Mucosa of rectum (tissue), 2 donors: ENCODE results near the gene CNBD2.
"Not testable (repeated sequence)": the region's sequence is repeated elsewhere in the genome, so short reads cannot be mapped to it uniquely, and the experiment has no call there.

Source experiments
- H3K27ac ChIP-seq, 2 donors: one replicate each; pipeline ENCODE4 v1.7.0; 2013; ENCODE audit warnings: inconsistent platforms in 2 of 2, low read depth in 2 of 2, low read length in 2 of 2
- H3K27me3 ChIP-seq, 2 donors: one replicate each; pipeline ENCODE4 v1.7.0; 2013; ENCODE audit warnings: low read length in 2 of 2; ENCODE audit not compliant: control insufficient read depth in 2 of 2, insufficient read depth in 2 of 2
- H3K36me3 ChIP-seq, 2 donors: one replicate each; pipeline ENCODE4 v1.7.0; 2013; ENCODE audit warnings: low read length in 2 of 2; ENCODE audit not compliant: control insufficient read depth in 2 of 2, insufficient read depth in 2 of 2
- H3K4me1 ChIP-seq, 2 donors: one replicate each; pipeline ENCODE4 v1.7.0; 2013; ENCODE audit warnings: low read length in 2 of 2, mild to moderate bottlenecking in 1 of 2; ENCODE audit not compliant: control insufficient read depth in 2 of 2, insufficient read depth in 2 of 2
- H3K4me3 ChIP-seq, 2 donors: one replicate each; pipeline ENCODE4 v1.7.0; 2013; ENCODE audit warnings: low read length in 2 of 2
- H3K9ac ChIP-seq, 2 donors: one replicate each; pipeline ENCODE4 v1.7.0; 2013; ENCODE audit warnings: low read length in 2 of 2, low read depth in 1 of 2, mild to moderate bottlenecking in 1 of 2
- H3K9me3 ChIP-seq, 2 donors: one replicate each; pipeline ENCODE4 v1.7.0; 2013; ENCODE audit warnings: low read length in 2 of 2; ENCODE audit not compliant: control insufficient read depth in 2 of 2
- donor health status: healthy.
- donor health status: Normal muscosa, but diverticular disease.

Gene CNBD2

DNA sequence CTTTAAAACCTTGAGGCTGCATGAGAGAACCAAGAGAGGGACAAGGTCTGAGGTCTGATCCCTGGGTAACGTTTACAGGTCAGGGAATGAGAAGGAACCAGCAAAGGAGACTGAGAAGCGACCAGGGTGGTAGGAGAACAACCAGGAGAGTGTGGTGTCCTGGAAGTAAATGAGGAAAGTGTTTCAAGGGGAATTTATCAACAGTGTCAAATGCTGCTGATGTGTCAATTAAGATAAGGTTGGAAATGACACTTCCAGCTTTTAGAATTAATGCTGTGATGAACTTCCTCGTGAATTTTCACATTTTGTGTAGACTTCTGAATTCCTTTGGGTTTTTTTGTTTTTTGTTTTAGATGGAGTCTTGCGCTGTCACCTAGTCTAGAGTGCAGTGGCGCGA lies 83.7 kb downstream of the CNBD2 start:
- no peak overlapping the region for H3K27ac ChIP-seq

DNA sequence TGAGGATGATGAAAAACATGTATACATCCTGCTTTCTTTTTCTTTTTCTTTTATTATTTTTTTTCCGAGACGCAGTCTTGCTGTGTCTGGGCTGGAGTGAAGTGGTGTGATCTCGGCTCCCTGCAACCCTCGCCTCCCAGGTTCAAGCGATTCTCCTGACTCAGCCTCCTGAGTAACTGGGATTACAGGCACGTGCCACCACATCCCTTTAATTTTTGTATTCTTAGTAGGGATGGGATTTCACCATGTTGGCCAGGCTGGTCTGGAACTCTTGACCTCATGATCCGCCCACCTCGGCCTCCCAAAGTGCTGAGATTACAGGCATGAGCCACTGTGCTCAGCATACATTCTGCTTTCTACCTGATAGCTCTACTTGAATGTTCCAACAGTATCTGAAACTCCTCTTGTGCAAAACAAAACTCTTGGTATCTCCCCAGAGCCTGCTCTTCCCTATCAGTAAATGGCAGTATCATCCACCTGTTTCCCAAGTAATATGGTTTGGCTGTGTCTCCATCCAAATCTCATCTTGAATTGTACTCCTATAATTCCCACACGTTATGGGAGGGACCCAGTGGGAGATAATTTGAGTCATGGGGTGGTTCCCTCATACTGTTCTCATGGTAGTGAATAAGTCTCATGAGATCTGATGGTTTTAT lies 85.6 kb downstream of the CNBD2 start:
- not testable (repeated sequence) for H3K9me3 ChIP-seq, H3K27me3 ChIP-seq, H3K9ac ChIP-seq, H3K36me3 ChIP-seq, H3K4me3 ChIP-seq, H3K27ac ChIP-seq, H3K4me1 ChIP-seq

More for the DNA sequence above, 83.7 kb downstream of the CNBD2 start:
- Histone ChIP-seq H3K9me3 (no peaks in the 10 kb centered on the region), H3K36me3 (no peaks in the 10 kb centered on the region), H3K4me3 (no peak overlapping the region), H3K9ac (no peak overlapping the region), H3K4me1 (peaks cover 6% of the 10 kb centered on the region in 2 donors), H3K27me3 (no peaks in the 10 kb centered on the region)

DNA sequence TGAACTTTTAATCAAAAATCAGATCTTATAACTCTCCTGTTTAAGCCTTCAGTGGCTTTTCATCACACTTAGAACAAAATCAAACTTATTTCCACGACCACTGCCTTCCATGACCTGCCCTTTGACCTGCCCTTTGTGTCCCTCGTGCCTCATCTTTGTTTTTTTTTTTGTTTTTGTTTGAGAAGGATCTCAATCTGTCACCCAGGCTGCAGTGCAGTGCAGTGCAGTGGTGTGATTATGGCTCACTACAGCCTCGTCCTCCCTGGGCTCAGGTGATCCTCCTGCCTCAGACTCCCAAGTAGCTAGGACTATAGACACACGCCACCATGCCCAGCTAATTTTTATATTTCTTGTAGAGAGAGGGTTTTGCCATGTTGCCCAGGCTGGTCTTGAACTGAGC lies 86.8 kb downstream of the CNBD2 start:
- H3K9ac ChIP-seq, result no peak overlapping the region
- H3K4me3 ChIP-seq, result no peak overlapping the region
- H3K4me1 ChIP-seq, result peaks cover 6% of the 10 kb centered on the region in 2 donors
- no peak overlapping the region for H3K27ac ChIP-seq
- H3K36me3 ChIP-seq, result no peaks in the 10 kb centered on the region
- H3K9me3 ChIP-seq, result no peaks in the 10 kb centered on the region
- no peaks in the 10 kb centered on the region for H3K27me3 ChIP-seq

DNA sequence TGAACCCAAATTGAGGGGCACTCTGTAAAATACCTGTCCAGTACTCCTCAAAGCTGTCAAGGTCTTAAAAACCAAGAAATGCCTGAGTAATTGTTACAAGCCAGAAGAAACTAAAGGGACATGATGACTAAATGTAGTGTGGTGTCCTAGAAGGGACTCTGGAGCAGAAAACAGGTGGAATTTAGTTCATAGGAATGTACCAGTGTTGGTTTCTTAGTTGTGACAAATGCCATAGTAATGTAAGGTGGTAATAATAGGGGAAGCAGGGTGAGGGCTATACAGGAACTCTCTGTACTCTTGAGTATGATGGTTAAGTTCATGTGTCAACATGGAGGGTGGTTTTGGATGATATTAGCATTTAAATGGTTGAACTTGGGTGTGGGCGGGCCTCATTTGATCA lies 92.3 kb downstream of the CNBD2 start:
- no peaks in the 10 kb centered on the region for H3K9me3 ChIP-seq
- H3K4me1 ChIP-seq, result peaks cover 2 to 16% of the 10 kb centered on the region in 2 donors
- H3K4me3 ChIP-seq, result no peak overlapping the region
- no peaks in the 10 kb centered on the region for H3K27me3 ChIP-seq
- no peak overlapping the region for H3K27ac ChIP-seq
- no peak overlapping the region for H3K9ac ChIP-seq
- H3K36me3 ChIP-seq, result no peaks in the 10 kb centered on the region

DNA sequence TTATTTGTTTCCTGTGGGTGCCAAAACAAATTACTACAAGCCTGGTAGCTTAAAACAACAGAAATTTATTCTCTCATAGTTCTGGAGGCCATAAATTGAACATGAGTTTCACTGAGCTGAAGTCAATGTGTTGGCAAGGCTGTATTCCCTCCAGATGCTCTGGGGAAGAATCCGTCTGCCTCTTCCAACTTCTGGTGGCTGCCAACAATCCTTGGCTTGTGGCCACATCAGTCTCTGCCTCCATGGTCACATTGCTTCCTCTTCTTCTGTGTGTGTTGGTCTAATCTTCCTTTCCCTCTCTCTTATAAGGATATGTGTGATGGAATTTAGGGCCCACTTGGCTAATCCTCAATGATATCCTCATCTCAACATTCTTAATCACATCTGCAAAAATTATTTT lies 93.4 kb downstream of the CNBD2 start:
- Histone ChIP-seq H3K4me3 (no peak overlapping the region), H3K4me1 (peaks cover 2 to 17% of the 10 kb centered on the region in 2 donors), H3K27ac (no peak overlapping the region), H3K27me3 (no peaks in the 10 kb centered on the region), H3K9ac (no peak overlapping the region), H3K36me3 (no peaks in the 10 kb centered on the region), H3K9me3 (no peaks in the 10 kb centered on the region)

- Histone ChIP-seq H3K4me3 (no peak overlapping the region), H3K9me3 (no peaks in the 10 kb centered on the region), H3K27ac (no peak overlapping the region), H3K36me3 (no peaks in the 10 kb centered on the region), H3K9ac (no peak overlapping the region), H3K4me1 (peaks cover 2 to 17% of the 10 kb centered on the region in 2 donors), H3K27me3 (no peaks in the 10 kb centered on the region)
Observed at GRCh38 chr20:36062799-36063198, 94.4 kb downstream of the CNBD2 start.

- no peaks in the 10 kb centered on the region for H3K36me3 ChIP-seq
- peaks cover 2 to 17% of the 10 kb centered on the region in 2 donors for H3K4me1 ChIP-seq
- no peaks in the 10 kb centered on the region for H3K27me3 ChIP-seq
- peak overlapping the region; percentile 81 to 87 for H3K4me3 ChIP-seq
- H3K9ac ChIP-seq, result peak overlapping the region; percentile 49 to 87
- H3K9me3 ChIP-seq, result no peaks in the 10 kb centered on the region
- peak overlapping the region; percentile 90 to 92 for H3K27ac ChIP-seq
Observed at GRCh38 chr20:36063916-36064657, 95.7 kb downstream of the CNBD2 start.

GRCh38 chr20:36064658-36065426 lies 96.5 kb downstream of the CNBD2 start:
- peak overlapping the region; percentile 63 to 87 for H3K9ac ChIP-seq
- H3K36me3 ChIP-seq, result no peaks in the 10 kb centered on the region
- no peaks in the 10 kb centered on the region for H3K27me3 ChIP-seq
- H3K27ac ChIP-seq, result peak overlapping the region; percentile 90 to 92
- no peaks in the 10 kb centered on the region for H3K9me3 ChIP-seq
- peak overlapping the region; percentile 81 to 87 for H3K4me3 ChIP-seq
- H3K4me1 ChIP-seq, result peaks cover 2 to 17% of the 10 kb centered on the region in 2 donors

DNA sequence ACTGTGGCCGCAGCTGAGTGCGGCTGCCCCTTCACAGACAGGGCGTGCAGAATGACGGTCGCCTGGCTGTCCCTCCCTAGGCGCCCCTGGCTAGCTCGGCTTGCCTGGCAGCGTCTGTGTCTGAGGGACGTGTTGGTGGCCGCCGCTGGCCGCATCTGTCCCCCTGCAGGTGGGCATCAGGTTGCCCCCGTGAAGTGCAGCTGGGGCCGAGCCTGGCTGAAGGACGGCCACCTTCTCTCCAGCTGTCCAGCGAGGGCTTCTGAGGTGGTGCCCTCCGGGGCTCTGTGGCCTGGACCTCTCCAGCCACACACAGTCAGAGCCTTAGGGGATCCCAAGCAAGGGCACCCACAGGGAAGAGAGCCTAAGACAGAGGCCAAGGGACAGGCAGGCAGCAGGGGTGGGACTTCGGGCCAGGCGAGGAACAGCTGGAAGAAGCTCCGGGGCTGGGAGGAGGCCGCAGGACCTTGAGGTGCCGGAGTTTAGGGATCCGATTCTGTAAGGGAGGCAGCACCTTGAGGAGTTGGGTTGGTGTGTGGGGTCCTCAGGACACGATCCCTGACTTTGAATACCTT lies 97.1 kb downstream of the CNBD2 start:
- peak overlapping the region; percentile 63 to 87 for H3K9ac ChIP-seq
- no peaks in the 10 kb centered on the region for H3K27me3 ChIP-seq
- H3K9me3 ChIP-seq, result no peaks in the 10 kb centered on the region
- H3K27ac ChIP-seq, result peak overlapping the region; percentile 90 to 92
- H3K36me3 ChIP-seq, result no peaks in the 10 kb centered on the region
- peak overlapping the region; percentile 81 to 87 for H3K4me3 ChIP-seq
- H3K4me1 ChIP-seq, result peaks cover 2 to 17% of the 10 kb centered on the region in 2 donors

- no peaks in the 10 kb centered on the region for H3K27me3 ChIP-seq
- no peak overlapping the region for H3K4me3 ChIP-seq
- H3K27ac ChIP-seq, result no peak overlapping the region
- H3K9me3 ChIP-seq, result no peaks in the 10 kb centered on the region
- peaks cover 2 to 17% of the 10 kb centered on the region in 2 donors for H3K4me1 ChIP-seq
- no peaks in the 10 kb centered on the region for H3K36me3 ChIP-seq
- no peak overlapping the region for H3K9ac ChIP-seq
Observed at GRCh38 chr20:36066777-36067176, 98.4 kb downstream of the CNBD2 start.
